Measurements from ENCODE around the gene HTATIP2.
A peak's percentile ranks its signal among the peaks of the same experiment; 100 is the strongest.
"Not testable (repeated sequence)": the region's sequence is repeated elsewhere in the genome, so short reads cannot be mapped to it uniquely, and the experiment has no call there.

Gene HTATIP2

DNA sequence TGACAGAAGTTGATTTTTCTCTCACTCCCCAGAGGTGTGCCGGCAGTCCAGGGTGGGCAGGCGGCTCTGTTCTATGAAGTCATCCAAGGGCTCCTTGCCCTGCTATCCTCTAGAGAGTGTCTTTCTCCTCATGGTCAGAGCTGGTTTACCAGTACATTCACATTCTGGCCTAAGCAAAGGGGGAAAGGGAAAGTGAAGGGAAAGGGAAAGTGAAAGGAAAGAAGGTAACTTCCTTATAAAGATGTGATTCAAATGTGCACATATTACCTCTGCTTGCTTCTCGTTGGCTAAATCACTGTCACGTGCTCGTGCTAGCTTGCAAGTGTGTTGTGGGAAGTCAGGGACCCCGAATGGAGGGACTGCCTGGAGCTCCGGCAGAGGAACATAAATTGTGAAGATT, 2.9 kb upstream of the HTATIP2 start:
- DNase-seq (ENCODE audit: low read depth), result peak; percentile 27
- H3K4me3 ChIP-seq (ENCODE audit: low read length), result no peak overlapping the region
- TF ChIP-seq, protein P1, sequence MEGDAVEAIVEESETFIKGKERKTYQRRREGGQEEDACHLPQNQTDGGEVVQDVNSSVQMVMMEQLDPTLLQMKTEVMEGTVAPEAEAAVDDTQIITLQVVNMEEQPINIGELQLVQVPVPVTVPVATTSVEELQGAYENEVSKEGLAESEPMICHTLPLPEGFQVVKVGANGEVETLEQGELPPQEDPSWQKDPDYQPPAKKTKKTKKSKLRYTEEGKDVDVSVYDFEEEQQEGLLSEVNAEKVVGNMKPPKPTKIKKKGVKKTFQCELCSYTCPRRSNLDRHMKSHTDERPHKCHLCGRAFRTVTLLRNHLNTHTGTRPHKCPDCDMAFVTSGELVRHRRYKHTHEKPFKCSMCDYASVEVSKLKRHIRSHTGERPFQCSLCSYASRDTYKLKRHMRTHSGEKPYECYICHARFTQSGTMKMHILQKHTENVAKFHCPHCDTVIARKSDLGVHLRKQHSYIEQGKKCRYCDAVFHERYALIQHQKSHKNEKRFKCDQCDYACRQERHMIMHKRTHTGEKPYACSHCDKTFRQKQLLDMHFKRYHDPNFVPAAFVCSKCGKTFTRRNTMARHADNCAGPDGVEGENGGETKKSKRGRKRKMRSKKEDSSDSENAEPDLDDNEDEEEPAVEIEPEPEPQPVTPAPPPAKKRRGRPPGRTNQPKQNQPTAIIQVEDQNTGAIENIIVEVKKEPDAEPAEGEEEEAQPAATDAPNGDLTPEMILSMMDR (conservative IDR thresholded peaks at IDR 0.05; ENCODE audit: low read length), result no peak

GRCh38 chr11:20362481-20362880, 1.0 kb upstream of the HTATIP2 start:
- TF ChIP-seq, protein P1 (conservative IDR thresholded peaks at IDR 0.05; ENCODE audit: low read length), result no peak
- DNase-seq (ENCODE audit: low read depth), result no peak

DNA sequence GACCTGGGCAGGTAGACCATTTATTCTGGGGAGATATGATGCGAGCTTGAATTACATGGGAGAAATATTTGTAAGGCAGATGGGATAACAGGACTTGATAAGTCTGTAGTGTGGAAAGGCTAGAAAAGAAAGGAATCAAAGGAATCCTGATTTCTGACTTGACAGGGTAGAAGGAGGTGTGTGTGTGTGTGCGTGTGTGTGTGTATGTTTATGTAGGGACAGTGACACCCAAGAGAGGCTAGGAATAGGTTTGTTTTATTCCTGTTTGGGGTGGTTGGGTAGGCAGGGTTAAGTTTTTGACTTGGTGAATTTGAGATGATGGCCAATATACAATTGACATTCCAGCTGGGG, 390 bp upstream of the HTATIP2 start:
- peak overlapping the region; percentile 70 for H3K4me3 ChIP-seq (ENCODE audit: low read length)
- no peak for DNase-seq (ENCODE audit: low read depth)
- TF ChIP-seq, protein P1 (conservative IDR thresholded peaks at IDR 0.05; ENCODE audit: low read length), result no peak

More at GRCh38 chr11:20362481-20362880, 1.0 kb upstream of the HTATIP2 start:
- H3K4me3 ChIP-seq (ENCODE audit: low read length), result no peak overlapping the region

DNA sequence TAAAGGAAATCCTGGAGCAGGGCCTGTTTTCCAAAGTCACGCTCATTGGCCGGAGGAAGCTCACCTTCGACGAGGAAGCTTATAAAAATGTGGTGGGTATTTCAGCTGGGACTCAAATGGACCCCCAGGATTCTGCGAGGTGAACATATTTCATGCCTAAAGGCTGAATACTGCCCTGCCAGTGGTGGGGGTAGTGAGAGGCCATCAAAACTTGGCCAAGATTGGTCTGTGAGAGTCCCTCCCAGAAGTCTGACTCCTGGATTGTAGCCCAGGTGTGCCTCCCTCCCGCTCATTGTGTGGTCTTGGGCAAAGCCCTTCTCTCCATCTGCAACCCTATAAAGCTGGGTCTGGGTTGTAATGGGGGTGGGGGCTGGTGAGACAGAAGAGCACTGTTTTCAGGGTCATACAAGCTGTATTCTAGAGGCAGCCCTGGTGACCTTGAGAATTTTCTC, 853 bp downstream of the HTATIP2 start:
- TF ChIP-seq, protein P1 (conservative IDR thresholded peaks at IDR 0.05; ENCODE audit: low read length), result no peak
- DNase-seq (ENCODE audit: low read depth), result no peak
- H3K4me3 ChIP-seq (ENCODE audit: low read length), result peak overlapping the region; percentile 70

DNA sequence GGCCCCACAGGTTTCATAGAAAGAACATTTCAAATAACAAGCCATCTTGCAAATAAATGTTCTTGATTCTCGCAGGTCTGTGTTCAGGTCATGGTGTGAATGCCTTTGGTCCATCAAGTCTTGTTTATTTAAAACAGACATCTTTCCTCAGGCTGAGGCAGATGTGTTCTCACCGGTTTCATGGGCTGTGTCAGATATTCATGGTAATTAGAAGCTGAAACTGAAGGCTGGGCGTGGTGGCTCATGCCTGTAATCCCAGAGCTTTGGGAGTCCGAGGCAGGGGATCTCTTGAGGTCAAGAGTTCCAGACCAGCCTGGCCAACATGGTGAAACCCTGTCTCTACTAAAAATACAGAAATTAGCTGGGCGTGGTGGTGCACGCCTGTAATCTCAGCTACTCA, 2.0 kb downstream of the HTATIP2 start:
- not testable (repeated sequence) for DNase-seq (ENCODE audit: low read depth); H3K4me3 ChIP-seq (ENCODE audit: low read length)

DNA sequence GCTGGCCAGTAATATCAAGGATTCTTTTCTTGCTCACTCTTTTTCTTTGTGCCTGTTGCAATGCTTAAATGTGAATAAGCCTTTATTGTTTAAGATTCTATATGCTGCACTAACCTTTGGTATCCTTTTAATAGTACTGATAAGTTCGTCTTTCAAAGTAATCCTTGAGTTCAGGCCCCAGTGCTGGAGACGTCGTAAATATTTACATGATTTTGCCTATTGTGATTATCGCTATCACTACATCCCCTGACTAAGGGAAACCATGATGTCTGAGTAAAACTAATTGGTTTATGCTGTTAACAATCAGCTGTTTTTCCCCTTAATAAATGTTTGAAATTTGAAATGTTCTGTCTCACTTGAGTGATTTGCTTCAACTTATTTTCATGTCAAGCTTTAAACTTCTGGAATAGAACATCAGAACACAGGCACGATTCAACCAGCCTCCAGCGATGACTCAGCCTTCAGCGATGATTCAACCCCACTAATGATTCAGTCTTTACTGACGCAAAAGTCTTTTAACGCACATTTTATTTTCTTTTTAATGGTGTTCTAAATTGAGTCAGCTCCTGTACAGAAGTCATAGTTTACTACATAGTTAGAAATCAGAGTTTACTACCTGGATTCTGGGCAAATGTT, 3.9 kb downstream of the HTATIP2 start:
- H3K4me3 ChIP-seq (ENCODE audit: low read length), result no peak overlapping the region
- TF ChIP-seq, protein P1 (conservative IDR thresholded peaks at IDR 0.05; ENCODE audit: low read length), result no peak
- DNase-seq (ENCODE audit: low read depth), result peak; percentile 78

- TF ChIP-seq, protein P1 (conservative IDR thresholded peaks at IDR 0.05; ENCODE audit: low read length), result no peak
- DNase-seq (ENCODE audit: low read depth), result no peak
- H3K4me3 ChIP-seq (ENCODE audit: low read length), result no peak overlapping the region
Measured at GRCh38 chr11:20368438-20368837, 4.9 kb downstream of the HTATIP2 start.
